NCI-H82 (cell line): ENCODE measurements around the gene MRPL32.

Experiments used
- DNase-seq: peaks from one replicate; lab custom pipeline; 2025; lab: John Stamatoyannopoulos, UW

MRPL32 gene

GRCh38 chr7:42964849-42965805 is 33.0 kb downstream of the MRPL32 start:
- DNase-seq, result no peak

GRCh38 chr7:42967391-42967790 is 35.2 kb downstream of the MRPL32 start:
- no peak for DNase-seq

GRCh38 chr7:42972699-42973500 is 40.7 kb downstream of the MRPL32 start:
- DNase-seq, result no peak

- DNase-seq, result no peak
Measured at GRCh38 chr7:42976371-42976770, 44.2 kb downstream of the MRPL32 start.

GRCh38 chr7:42978496-42978895 is 46.3 kb downstream of the MRPL32 start:
- DNase-seq, result no peak

- no peak for DNase-seq
Measured at GRCh38 chr7:42980084-42980483, 47.9 kb downstream of the MRPL32 start.

GRCh38 chr7:42980514-42980913 is 48.3 kb downstream of the MRPL32 start:
- DNase-seq, result no peak

- DNase-seq, result no peak
Measured at GRCh38 chr7:42981601-42982000, 49.4 kb downstream of the MRPL32 start.

GRCh38 chr7:42982604-42983115 is 50.5 kb downstream of the MRPL32 start:
- DNase-seq, result no peak

GRCh38 chr7:42984137-42984536 is 52.0 kb downstream of the MRPL32 start:
- no peak for DNase-seq

GRCh38 chr7:42986213-42986612 is 54.0 kb downstream of the MRPL32 start:
- DNase-seq, result no peak

- DNase-seq, result no peak
Measured at GRCh38 chr7:42986781-42987248, 54.6 kb downstream of the MRPL32 start.
